ENCODE data around the gene ESPN.
"Not testable (repeated sequence)": the region's sequence is repeated elsewhere in the genome, so short reads cannot be mapped to it uniquely, and the experiment has no call there.

The ESPN gene

GRCh38 chr1:6448749-6449631 is 24.4 kb downstream of the ESPN start:
- DNase-seq = no peak

DNA sequence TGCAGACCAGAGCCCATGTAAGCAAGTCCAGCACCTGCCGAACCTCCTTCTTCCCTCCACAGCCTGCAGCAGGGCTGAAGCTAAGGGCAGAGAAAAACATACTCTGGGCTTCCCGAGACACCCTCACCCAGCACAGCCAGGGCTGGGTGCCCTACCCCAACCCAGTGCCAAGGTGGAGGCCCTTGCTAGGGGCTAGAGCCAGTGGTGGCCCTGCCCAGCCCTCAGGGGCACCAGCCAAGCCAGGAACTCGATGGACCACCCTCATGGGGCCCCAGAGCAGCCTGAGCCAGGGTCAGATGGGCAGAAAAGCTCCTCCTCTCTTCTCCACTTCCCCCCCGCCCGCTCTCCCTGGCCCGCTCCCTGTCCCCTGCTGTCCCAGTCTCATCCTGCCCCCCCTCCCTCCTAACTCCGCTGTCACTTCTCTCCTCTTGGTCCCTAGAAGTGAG is 25.5 kb downstream of the ESPN start:
- no peak for DNase-seq

GRCh38 chr1:6450486-6450885 is 25.9 kb downstream of the ESPN start:
- not testable (repeated sequence) for DNase-seq

GRCh38 chr1:6450943-6451373 is 26.4 kb downstream of the ESPN start:
- no peak for DNase-seq

- DNase-seq = not testable (repeated sequence)
These were observed 29.6 kb downstream of the ESPN start for GRCh38 chr1:6453895-6454855.

DNA sequence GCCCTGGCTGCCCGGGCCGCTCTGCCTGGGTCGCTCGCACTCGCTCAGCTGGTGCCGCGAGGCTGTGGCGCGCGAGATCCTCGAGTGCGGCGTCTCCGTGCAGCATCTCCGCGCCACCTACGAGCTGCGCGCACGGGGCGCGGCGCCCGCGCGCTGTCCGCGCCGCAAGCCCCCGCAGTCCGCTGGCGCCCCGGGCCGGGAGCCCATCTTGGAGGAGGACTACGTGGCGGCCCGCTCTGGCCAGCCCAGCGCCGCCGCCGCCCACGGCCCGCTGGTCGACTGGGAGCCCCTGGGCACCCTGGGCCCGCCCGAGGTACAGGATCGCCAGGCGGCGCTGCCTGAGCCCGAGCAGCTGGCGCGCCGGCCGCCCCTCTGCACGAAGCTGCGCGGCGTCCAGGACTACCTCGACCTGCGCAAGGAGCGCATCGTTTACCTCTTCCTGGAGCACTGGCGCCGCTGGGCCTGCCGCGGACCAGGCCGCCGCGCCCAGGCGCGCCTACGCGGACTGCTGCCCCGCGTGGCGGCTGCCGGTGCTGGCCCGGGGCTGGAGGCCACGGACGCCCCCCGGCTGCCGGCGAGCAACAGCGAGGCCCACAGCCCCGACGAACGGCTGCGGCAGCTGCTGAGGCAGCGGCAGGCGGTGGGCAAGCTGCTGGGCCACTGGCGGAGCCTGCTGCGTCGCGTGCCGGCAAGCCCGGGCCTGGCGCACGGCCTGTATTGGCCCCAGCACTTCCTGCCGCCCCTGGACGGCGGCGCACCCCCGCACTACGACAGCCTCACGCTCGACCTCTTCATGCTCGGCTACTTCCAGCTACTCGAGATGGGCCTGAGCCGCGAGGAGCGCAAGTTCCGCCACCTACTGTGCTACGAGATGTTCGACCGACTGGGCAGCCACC is 30.5 kb downstream of the ESPN start:
- DNase-seq = no peak

GRCh38 chr1:6455752-6456520 is 31.4 kb downstream of the ESPN start:
- not testable (repeated sequence) for DNase-seq

GRCh38 chr1:6456800-6457466 is 32.4 kb downstream of the ESPN start:
- DNase-seq = no peak

GRCh38 chr1:6459850-6460265 is 35.3 kb downstream of the ESPN start:
- DNase-seq = no peak

GRCh38 chr1:6460301-6461050 is 35.9 kb downstream of the ESPN start:
- DNase-seq = no peak

GRCh38 chr1:6461051-6461530 is 36.5 kb downstream of the ESPN start:
- no peak for DNase-seq

- no peak for DNase-seq
These were observed 37.2 kb downstream of the ESPN start for GRCh38 chr1:6461538-6462411.

GRCh38 chr1:6462412-6463119 is 38.0 kb downstream of the ESPN start:
- DNase-seq = no peak

DNA sequence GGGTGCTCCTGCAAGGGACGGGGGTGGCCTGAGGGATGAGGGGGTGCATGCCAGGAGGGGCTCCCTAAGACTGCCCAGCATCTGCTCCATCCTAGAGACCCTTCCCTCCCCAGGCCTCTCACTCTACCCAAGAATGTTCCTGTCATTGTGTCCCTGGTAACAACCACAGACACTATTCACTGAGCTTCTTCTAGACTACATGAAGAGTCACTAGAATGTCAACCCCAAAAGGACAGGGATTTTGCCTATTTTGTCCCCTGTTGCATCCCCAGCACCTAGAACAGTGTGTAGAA is 38.5 kb downstream of the ESPN start:
- DNase-seq = no peak

GRCh38 chr1:6464514-6464836 is 39.9 kb downstream of the ESPN start:
- no peak for DNase-seq

DNA sequence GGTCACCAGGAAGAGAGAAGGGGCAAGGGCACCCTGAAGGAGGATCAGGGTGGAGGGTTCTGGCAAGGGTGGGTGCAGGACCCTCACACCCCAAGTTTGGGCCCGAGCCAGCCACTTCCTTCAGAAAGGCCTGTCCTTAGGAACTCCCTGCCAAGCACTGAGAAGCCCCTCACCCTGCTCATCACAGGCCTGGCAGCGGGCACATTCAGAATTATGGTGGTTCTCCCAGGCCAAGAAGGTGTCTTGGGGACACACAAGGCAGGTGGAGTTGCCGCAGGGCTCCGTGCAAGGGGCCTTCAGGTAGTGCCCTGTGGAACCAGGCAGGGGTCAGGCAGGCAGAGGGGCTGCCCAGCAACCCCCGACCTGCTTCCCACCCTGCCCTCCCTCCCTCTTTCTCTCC is 40.3 kb downstream of the ESPN start:
- no peak for DNase-seq

GRCh38 chr1:6465461-6466005 is 41.0 kb downstream of the ESPN start:
- no peak for DNase-seq

GRCh38 chr1:6466023-6466422 is 41.4 kb downstream of the ESPN start, which contains the start of gene TNFRSF25:
Gene TNFRSF25 (minus strand): TSS chr1:6466173. CDS start chr1:6466107, 66 bp downstream.
- no peak for DNase-seq

All from NCI-H1417 treated with DMSO at 0.1 percent for 48 hours (cell line).